ENCODE data around the gene RPL27.

GRCh38 chr17:42964161-42964932 lies 33.9 kb upstream of the RPL27 start, which contains the start of gene AARSD1:
- no peak for TF ChIP-seq TEAD2 (CRISPR knock-in tag; IDR thresholded peaks at IDR 0.05)
- TF ChIP-seq ATF6 (CRISPR knock-in tag; conservative IDR thresholded peaks at IDR 0.05): no peak
- TF ChIP-seq FUBP1 (CRISPR knock-in tag; IDR thresholded peaks at IDR 0.05; ENCODE audit: borderline replicate concordance): no peak
- no peak for TF ChIP-seq HNF4A (CRISPR knock-in tag; IDR thresholded peaks at IDR 0.05)
- no peak for TF ChIP-seq RAD21 (CRISPR knock-in tag; IDR thresholded peaks at IDR 0.05)
- TF ChIP-seq GABPB1 (CRISPR knock-in tag; IDR thresholded peaks at IDR 0.05): peak; percentile 50; the same call in 1 of the 2 replicates
- TF ChIP-seq DNMT1 (CRISPR knock-in tag; IDR thresholded peaks at IDR 0.05): no peak

Data from HepG2 (cell line).